H1 (cell line): ENCODE data around the gene CFAP53. TPM values are rescaled to one million over a fixed set of nuclear protein-coding genes. Genes with fewer than 3 reads are reported as not detected.

Experiments
- CHD2 ChIP-seq: IDR thresholded peaks from 2 replicates; pipeline ENCODE4 v1.6.1; 2012; ENCODE audit warnings: low read length, improper control_type of control experiment
- CTBP2 ChIP-seq: IDR thresholded peaks from 2 replicates; pipeline ENCODE4 v1.7.0; 2011; ENCODE audit warnings: borderline replicate concordance, mild to moderate bottlenecking, moderate library complexity, mixed read lengths, low read length; ENCODE audit not compliant: insufficient read depth, insufficient read length
- KDM5A ChIP-seq: fragments of 200-600 bp; IDR thresholded peaks from 2 replicates; pipeline ENCODE4 v1.7.1; 2012; ENCODE audit warnings: mild to moderate bottlenecking, low read length, inconsistent platforms, mixed read lengths
- PHF8 ChIP-seq: fragments of 200-600 bp; sonication (generic); conservative IDR thresholded peaks from 2 replicates; pipeline ENCODE4 v1.7.1; 2012; ENCODE audit warnings: low read depth, mild to moderate bottlenecking, inconsistent platforms, low read length, moderate library complexity
- polyA plus RNA-seq, 7 experiments: library from polyadenylated mRNA; depleted of rRNA in 3 of 7; stranded (reverse) in 5 of 7; unstranded in 2 of 7; fragments of >200 nt in 5 of 7; fragments of 200-250 nt in 2 of 7; gene quantifications; 1 replicate in 5 of 7; 2 replicates in 1 of 7; 4 replicates in 1 of 7; pipeline versions ENCODE4 v1.2.1 to v1.2.3, GENCODE V29; 2011 to 2013; ENCODE audit warnings: missing spikeins in 2 of 7, mixed read lengths in 2 of 7
- total RNA-seq: library from RNA; stranded (reverse); fragmentation: NEBNext Ultra II Directional; extraction: Animal tissue kit (Norgen Biotek cat#: 25700); gene quantifications from 2 replicates; pipeline ENCODE4 v1.2.1, GENCODE V29; 2021
- TF ChIP-seq, protein P1 (sequence below): IDR thresholded peaks from 2 replicates; pipeline ENCODE4 v1.6.1; 2011; ENCODE audit warnings: low read depth, mild to moderate bottlenecking, low read length; ENCODE audit not compliant: insufficient read depth

CFAP53 gene
- total and polyA plus RNA-seq, 2 of the 8 experiments (the other 6 are each of a cell fraction or from before 2014, with no cell fraction given), result 0.08 to 0.30 TPM

DNA sequence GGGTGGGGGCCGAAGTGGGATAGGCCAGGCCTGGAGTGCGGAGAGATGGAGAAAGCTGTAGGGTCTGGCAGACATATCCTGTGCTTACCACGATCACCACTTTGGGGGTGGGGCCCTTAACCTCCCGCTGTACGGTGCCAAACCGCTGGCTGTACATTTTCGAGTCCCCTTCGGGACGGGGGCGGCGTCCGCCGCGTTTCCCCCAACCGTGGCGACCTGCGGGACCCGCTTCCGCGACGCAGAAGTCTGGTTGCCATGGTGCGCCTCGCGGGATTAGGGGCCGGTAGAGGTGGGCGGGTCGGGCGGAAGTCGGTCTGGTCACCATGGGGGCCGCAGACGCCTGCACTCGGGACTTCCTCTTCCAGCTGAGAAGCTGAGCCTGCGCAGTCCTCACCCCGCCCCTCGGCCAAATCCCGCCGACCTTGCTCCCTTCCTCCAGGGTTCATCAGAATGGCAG lies at the start of gene CFAP53 (continued):
- TF ChIP-seq, protein P1, sequence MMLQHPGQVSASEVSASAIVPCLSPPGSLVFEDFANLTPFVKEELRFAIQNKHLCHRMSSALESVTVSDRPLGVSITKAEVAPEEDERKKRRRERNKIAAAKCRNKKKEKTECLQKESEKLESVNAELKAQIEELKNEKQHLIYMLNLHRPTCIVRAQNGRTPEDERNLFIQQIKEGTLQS, result no peak
- TF ChIP-seq KDM5A, result no peak
- peak; percentile 47; the same call in 1 of the 2 replicates for TF ChIP-seq PHF8
- TF ChIP-seq CTBP2, result no peak
- peak; percentile 83 for TF ChIP-seq CHD2
